ENCODE measurements around the gene LRFN4.

GRCh38 chr11:66814678-66815077, 42.2 kb upstream of the LRFN4 start:
- no peak for TF ChIP-seq POLR2A (IDR thresholded peaks at IDR 0.05)
- no peak for TF ChIP-seq CTCF (IDR thresholded peaks at IDR 0.05)

Data from lower leg skin (tissue), 3 donors.